ENCODE measurements around the gene MATN4.

Gene MATN4

DNA sequence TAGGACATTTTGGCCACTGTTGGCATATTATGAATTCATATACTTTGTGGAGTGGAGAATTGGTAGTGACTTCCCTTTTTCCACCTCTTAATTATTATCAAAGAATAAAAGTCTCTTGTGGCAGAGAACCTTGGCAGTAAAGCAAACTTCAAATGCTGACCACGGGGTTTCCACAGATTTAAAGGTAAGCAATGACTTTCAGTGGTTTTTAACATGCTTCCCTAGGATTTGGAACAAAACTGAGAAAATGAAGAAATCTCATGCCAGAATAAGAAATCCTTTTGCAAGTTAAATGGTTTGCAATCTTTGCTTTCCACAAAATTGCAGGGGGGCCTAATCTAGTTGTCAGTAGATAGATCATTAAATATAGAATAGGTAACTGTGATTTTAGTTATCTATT is 42.1 kb upstream of the MATN4 start:
- TF ChIP-seq, protein P1, sequence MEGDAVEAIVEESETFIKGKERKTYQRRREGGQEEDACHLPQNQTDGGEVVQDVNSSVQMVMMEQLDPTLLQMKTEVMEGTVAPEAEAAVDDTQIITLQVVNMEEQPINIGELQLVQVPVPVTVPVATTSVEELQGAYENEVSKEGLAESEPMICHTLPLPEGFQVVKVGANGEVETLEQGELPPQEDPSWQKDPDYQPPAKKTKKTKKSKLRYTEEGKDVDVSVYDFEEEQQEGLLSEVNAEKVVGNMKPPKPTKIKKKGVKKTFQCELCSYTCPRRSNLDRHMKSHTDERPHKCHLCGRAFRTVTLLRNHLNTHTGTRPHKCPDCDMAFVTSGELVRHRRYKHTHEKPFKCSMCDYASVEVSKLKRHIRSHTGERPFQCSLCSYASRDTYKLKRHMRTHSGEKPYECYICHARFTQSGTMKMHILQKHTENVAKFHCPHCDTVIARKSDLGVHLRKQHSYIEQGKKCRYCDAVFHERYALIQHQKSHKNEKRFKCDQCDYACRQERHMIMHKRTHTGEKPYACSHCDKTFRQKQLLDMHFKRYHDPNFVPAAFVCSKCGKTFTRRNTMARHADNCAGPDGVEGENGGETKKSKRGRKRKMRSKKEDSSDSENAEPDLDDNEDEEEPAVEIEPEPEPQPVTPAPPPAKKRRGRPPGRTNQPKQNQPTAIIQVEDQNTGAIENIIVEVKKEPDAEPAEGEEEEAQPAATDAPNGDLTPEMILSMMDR (IDR thresholded peaks at IDR 0.05; ENCODE audit: low read depth, low read length), result no peak
- no peak overlapping the region for H3K4me3 ChIP-seq (ENCODE audit: low read depth, low read length)

DNA sequence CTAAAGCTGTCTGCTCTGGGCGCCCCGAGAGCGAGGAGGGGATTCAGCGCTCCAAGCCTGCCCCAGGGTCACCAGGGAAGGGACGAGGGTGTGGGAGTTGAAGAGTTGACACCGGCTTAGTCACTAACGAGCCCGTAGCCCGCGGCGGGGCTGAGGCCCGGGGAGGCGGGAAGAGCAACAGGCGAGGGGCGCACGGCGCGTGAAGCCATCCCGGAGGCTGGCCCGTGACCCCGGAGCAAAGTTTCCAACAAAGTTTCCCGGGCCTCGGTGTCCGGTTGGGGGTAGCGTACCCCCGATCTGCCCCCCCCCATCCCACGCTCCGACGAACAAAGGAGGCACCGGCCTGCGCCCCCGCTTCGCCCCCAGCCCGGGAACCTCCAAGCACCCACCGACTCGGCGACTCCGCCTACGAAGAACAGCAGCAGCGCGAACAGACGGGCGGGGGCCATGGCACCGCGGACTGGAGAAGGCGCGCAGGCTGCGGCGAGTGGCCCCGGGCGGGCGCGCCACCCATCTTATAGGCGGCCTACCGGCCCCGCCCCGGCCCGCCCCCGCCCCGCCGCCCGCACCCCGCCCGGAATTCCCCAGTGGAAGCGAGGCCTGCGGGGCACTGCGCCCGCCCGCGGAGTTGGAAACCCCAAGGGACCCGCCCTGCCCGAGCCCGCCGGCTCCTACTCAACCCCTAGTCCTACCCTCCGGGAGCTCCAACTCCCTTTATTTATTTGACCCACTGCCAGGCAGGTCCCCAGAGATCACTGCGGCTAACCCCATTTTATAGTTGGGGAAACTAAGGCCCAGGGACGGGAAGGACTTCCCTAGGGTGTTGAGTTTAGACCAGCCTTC is 40.1 kb upstream of the MATN4 start, which contains the start of gene SDC4:
TSS of gene SDC4 (minus strand) at position 489 of the 843 bp plus-strand sequence. CDS start at position 449, 40 bp downstream.
- TF ChIP-seq, protein P1 (IDR thresholded peaks at IDR 0.05; ENCODE audit: low read depth, low read length), result no peak
- H3K4me3 ChIP-seq (ENCODE audit: low read depth, low read length), result peak within 1 kb of the TSS; percentile 98

DNA sequence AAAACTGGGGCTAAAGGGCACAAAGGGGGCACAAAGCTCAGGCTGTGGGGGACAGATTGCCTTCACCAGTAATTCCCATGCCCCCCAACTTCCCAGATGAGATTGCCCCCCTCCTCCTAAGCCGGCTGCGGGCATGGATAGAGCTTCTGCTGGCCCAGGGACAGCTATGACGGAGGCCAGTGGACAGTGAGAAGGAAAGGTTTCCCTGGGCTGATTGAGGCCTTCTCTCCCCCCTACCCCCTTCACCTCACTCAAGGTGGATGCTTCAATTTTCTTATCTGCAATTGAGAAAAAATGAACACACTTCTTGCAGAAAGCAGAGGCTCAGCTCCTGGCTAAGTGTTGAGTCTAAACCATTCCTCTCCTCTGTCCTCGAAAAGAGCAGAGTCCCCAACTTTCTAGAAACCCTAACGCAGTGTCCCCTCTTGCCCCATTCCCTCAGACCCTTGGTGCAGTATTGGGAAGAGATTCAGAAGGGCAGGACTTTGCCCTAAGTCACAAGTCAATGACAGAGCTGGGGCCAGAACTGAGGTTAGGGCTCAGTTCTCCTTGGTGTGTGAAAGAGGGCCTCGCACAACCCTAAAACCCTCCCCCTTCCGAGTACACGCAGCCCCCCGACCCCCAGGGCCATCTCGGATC is 39.3 kb upstream of the MATN4 start:
- H3K4me3 ChIP-seq (ENCODE audit: low read depth, low read length), result peak overlapping the region; percentile 98
- TF ChIP-seq, protein P1 (IDR thresholded peaks at IDR 0.05; ENCODE audit: low read depth, low read length), result no peak

DNA sequence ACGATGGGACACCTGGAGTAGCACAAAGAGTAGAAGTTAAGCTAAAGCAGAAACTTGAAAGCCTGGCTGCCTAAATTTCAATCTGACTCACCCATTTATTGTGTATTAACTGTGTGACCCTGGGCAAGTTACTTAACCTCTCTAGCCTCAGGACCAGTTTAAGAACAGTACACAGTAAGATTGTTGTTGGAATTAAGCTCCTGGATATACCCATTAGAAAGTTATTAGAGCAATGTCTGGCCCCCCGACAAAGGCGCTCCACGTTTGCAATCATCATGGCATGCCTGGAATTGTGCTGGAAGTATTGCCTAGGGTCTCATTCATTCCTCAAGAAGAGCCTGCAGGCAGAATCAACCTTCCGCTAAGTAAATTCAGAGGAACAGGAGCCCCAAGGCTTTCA is 38.8 kb upstream of the MATN4 start:
- peak overlapping the region; percentile 98 for H3K4me3 ChIP-seq (ENCODE audit: low read depth, low read length)
- TF ChIP-seq, protein P1 (IDR thresholded peaks at IDR 0.05; ENCODE audit: low read depth, low read length), result no peak

- TF ChIP-seq, protein P1 (IDR thresholded peaks at IDR 0.05; ENCODE audit: low read depth, low read length), result no peak
- peak overlapping the region; percentile 98 for H3K4me3 ChIP-seq (ENCODE audit: low read depth, low read length)
Observed at GRCh38 chr20:45346291-45346718, 38.2 kb upstream of the MATN4 start.

GRCh38 chr20:45345104-45345936 is 37.2 kb upstream of the MATN4 start:
- TF ChIP-seq, protein P1 (IDR thresholded peaks at IDR 0.05; ENCODE audit: low read depth, low read length), result no peak
- H3K4me3 ChIP-seq (ENCODE audit: low read depth, low read length), result peak overlapping the region; percentile 98

Data from WI38 (cell line).